GM12873 (cell line): ENCODE measurements around the gene TMC2.

Experiments
- CTCF ChIP-seq: IDR thresholded peaks from 2 replicates; pipeline ENCODE4 v1.5.1; 2012; ENCODE audit warnings: low read depth, mild to moderate bottlenecking, moderate library complexity, low read length, control low read depth; ENCODE audit not compliant: insufficient read depth; ENCODE audit errors: missing control alignments

TMC2 gene

DNA sequence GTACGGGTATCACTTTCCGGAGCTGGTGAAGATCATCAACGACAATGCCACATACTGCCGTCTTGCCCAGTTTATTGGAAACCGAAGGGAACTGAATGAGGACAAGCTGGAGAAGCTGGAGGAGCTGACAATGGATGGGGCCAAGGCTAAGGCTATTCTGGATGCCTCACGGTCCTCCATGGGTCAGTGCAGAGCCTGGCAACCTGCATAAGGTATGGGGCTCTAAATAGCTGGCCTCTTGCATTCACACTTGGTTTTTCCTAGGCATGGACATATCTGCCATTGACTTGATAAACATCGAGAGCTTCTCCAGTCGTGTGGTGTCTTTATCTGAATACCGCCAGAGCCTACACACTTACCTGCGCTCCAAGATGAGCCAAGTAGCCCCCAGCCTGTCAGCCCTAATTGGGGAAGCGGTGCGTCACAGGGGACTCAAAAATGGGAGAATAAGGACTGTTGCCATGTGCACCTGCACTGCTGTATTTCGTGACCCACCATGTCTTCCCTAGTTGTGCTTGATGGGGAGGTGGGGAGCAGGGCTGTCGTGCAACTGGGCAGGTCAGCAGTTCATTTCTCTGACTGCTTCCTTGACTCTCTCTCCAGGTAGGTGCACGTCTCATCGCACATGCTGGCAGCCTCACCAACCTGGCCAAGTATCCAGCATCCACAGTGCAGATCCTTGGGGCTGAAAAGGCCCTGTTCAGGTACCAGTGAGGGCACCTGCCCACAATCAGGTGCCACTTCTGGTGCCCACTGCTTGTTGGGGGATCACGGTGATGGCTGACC, 119.2 kb downstream of the TMC2 start:
- TF ChIP-seq CTCF = no peak

DNA sequence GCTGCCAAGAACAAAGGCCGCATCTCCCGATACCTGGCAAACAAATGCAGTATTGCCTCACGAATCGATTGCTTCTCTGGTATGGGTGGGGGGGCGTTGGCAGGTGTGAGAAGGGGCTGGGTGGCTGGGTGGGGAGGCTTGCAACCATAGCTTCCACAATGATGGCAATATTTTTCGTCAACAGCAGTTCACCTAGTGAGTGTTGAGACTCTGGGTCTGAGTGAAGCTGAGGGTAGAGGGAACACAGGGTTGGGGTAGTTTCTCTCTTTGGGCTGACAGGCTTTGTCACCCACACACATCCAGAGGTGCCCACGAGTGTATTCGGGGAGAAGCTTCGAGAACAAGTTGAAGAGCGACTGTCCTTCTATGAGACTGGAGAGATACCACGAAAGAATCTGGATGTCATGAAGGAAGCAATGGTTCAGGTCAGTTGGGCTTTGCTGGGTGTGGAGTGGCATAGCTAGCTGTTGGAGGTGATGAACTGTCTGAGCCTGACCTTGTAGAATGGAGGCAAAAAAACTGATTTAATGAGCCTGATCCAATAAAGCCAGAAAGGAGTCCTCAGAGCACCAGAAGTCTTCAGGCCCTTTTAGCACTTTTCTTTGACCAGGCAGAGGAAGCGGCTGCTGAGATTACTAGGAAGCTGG, 120.2 kb downstream of the TMC2 start:
- TF ChIP-seq CTCF = no peak

- TF ChIP-seq CTCF = no peak
These were observed 120.9 kb downstream of the TMC2 start for GRCh38 chr20:2657241-2657640.

- no peak for TF ChIP-seq CTCF
These were observed 121.3 kb downstream of the TMC2 start for GRCh38 chr20:2657674-2658073.

- no peak for TF ChIP-seq CTCF
These were observed 122.3 kb downstream of the TMC2 start for GRCh38 chr20:2658414-2659354.

- no peak for TF ChIP-seq CTCF
These were observed 123.2 kb downstream of the TMC2 start for GRCh38 chr20:2659547-2659946.
